Panc1 (cell line): ENCODE measurements around the gene KCNE4. TPM values are rescaled to one million over a fixed set of nuclear protein-coding genes. Genes with fewer than 3 reads are reported as not detected.

Experiments used
- ATAC-seq: fragments of 200-7000 bp; cut with Tn5 transposase; 2 replicates; pipeline ENCODE4 v1.9.1; 2020; ENCODE audit warnings: mild to moderate bottlenecking, moderate library complexity
- BruUV-seq: library from RNA; stranded (reverse); fragments of 400-500 nt; replicated peaks from 2 replicates; lab custom pipeline; 2021; lab: Mats Ljungman, UMichigan
- CTCF ChIA-PET: fragments of 300-600 bp; sonication (Branson Sonifier 250); formaldehyde crosslinking; loops from one replicate; lab custom pipeline; 2022; ENCODE audit warnings: antibody characterized with exemption; lab: Charles Lee
- POLR2A ChIA-PET: fragments of 300-600 bp; sonication (Branson Sonifier 250); formaldehyde crosslinking; loops from one replicate; lab custom pipeline; 2022; ENCODE audit warnings: antibody characterized with exemption; lab: Charles Lee
- DNase-seq: peaks from one replicate; pipeline ENCODE4 v3.0.0-alpha.2; 2010; ENCODE audit warnings: low read depth, low spot score
- H3K27ac ChIP-seq: 2 replicates; pipeline ENCODE4 v1.5.1; 2011; ENCODE audit warnings: mild to moderate bottlenecking, low read length, inconsistent platforms
- H3K27me3 ChIP-seq: fragments of 200-500 bp; sonication (Bioruptor generic); 2 replicates; pipeline ENCODE4 v1.6.0; 2014; ENCODE audit warnings: low read length, inconsistent platforms; ENCODE audit not compliant: control insufficient read depth, insufficient read depth
- H3K36me3 ChIP-seq: fragments of 200-500 bp; sonication (Bioruptor generic); 2 replicates; pipeline ENCODE4 v1.5.1; 2014; ENCODE audit warnings: inconsistent platforms, mild to moderate bottlenecking, low read length, moderate library complexity; ENCODE audit not compliant: control insufficient read depth, insufficient read depth
- H3K4me1 ChIP-seq: 2 replicates; pipeline ENCODE4 v1.5.1; 2011; ENCODE audit warnings: inconsistent platforms, mild to moderate bottlenecking, low read length, moderate library complexity; ENCODE audit not compliant: control insufficient read depth, insufficient read depth
- H3K4me3 ChIP-seq, 2 experiments: 2 replicates each; pipeline ENCODE4 v1.5.1; 2011 to 2012; ENCODE audit warnings: low read depth in 2 of 2, low read length in 2 of 2, mild to moderate bottlenecking in 2 of 2, inconsistent platforms in 1 of 2, moderate library complexity in 1 of 2
- H3K9me3 ChIP-seq: fragments of 200-500 bp; sonication (Bioruptor generic); 2 replicates; pipeline ENCODE4 v1.5.1; 2014; ENCODE audit warnings: low read depth, mild to moderate bottlenecking, inconsistent platforms, low read length, moderate library complexity; ENCODE audit not compliant: control insufficient read depth, insufficient read depth
- CTCF ChIP-seq: fragments of 450-650 bp; IDR thresholded peaks from 2 replicates; pipeline ENCODE4 v1.5.1; 2017; ENCODE audit warnings: mild to moderate bottlenecking
- POLR2AphosphoS5 ChIP-seq: IDR thresholded peaks from 2 replicates; pipeline ENCODE4 v1.6.1; 2012; ENCODE audit warnings: mild to moderate bottlenecking, low read depth, low read length, moderate library complexity
- REST ChIP-seq, 2 experiments: IDR thresholded peaks; 2 replicates each; pipeline ENCODE4 v1.6.1; 2011 to 2012; ENCODE audit warnings: low read depth in 2 of 2, control low read depth in 1 of 2, low read length in 1 of 2, mild to moderate bottlenecking in 1 of 2, moderate library complexity in 1 of 2; ENCODE audit not compliant: insufficient read depth in 1 of 2
- SIN3A ChIP-seq: IDR thresholded peaks from 2 replicates; pipeline ENCODE4 v1.6.1; 2012; ENCODE audit warnings: low read depth, mild to moderate bottlenecking, low read length, moderate library complexity, borderline replicate concordance; ENCODE audit not compliant: insufficient read depth
- TCF7L2 ChIP-seq: IDR thresholded peaks from 2 replicates; pipeline ENCODE4 v1.6.1; 2011; ENCODE audit warnings: mild to moderate bottlenecking, low read depth, low read length, inconsistent platforms
- in situ Hi-C: cut with HindIII; loops from 2 replicates; pipeline ENCODE4 v1.10.0; 2016; ENCODE audit warnings: low sequenced_read_pairs, low pct_unique_long_range_greater_than_20kb
- intact Hi-C: fragments of 100-400 bp; cut with micrococcal nuclease; formaldehyde crosslinking; loops from one replicate; pipeline ENCODE4 v1.10.0; 2022; ENCODE audit not compliant: unreplicated experiment
- total RNA-seq: library from RNA; stranded (reverse); gene quantifications from one replicate; pipeline ENCODE4 v1.2.1, GENCODE V29; 2021; ENCODE audit not compliant: unreplicated experiment

Gene KCNE4
- total RNA-seq, 1 experiment from 2014 or later, result 0.21 TPM

- ATAC-seq (no peak), DNase-seq (no peak)
- H3K9me3 ChIP-seq, result no peaks in the 10 kb centered on the region
- no TSS peak for BruUV-seq
- no peak for TF ChIP-seq POLR2AphosphoS5
- ChIA-PET POLR2A (no interaction called here), CTCF (no interaction called here)
- no peak overlapping the region for H3K4me3 ChIP-seq
- H3K27me3 ChIP-seq, result no peaks in the 10 kb centered on the region
- in situ Hi-C loops, result no loop called here
- no peak overlapping the region for H3K27ac ChIP-seq
- no peaks in the 10 kb centered on the region for H3K4me1 ChIP-seq
- intact Hi-C loops, result no loop called here
- H3K36me3 ChIP-seq, result no peaks in the 10 kb centered on the region
Measured at GRCh38 chr2:223036790-223037444, 15.1 kb upstream of the KCNE4 start.

- Histone ChIP-seq H3K4me1 (no peaks in the 10 kb centered on the region), H3K27ac (no peak overlapping the region), H3K4me3 (no peak overlapping the region), H3K9me3 (no peaks in the 10 kb centered on the region), H3K36me3 (no peaks in the 10 kb centered on the region), H3K27me3 (no peaks in the 10 kb centered on the region)
- TF ChIP-seq SIN3A (no peak), CTCF (no peak)
- CTCF ChIA-PET, result no interaction called here
- POLR2A ChIA-PET, result no interaction called here
- BruUV-seq, result no TSS peak
- DNase-seq (no peak), ATAC-seq (no peak)
- intact Hi-C loops, result no loop called here
- in situ Hi-C loops, result no loop called here
Measured at GRCh38 chr2:223037445-223037800, 14.6 kb upstream of the KCNE4 start.

GRCh38 chr2:223039618-223040017, 12.4 kb upstream of the KCNE4 start:
- H3K27ac ChIP-seq, result no peak overlapping the region
- H3K4me1 ChIP-seq, result no peaks in the 10 kb centered on the region
- H3K9me3 ChIP-seq, result no peaks in the 10 kb centered on the region
- no peak overlapping the region for H3K4me3 ChIP-seq
- TF ChIP-seq SIN3A (no peak), POLR2AphosphoS5 (no peak), CTCF (no peak), TCF7L2 (no peak), REST (IDR thresholded peaks at IDR 0.05; ENCODE audit: insufficient read depth in 1 of 2, low read depth in 2 of 2, low read length in 1 of 2) (no peak)
- POLR2A ChIA-PET, result no interaction called here
- ATAC-seq (no peak), DNase-seq (no peak)
- intact Hi-C loops (no loop called here), in situ Hi-C loops (no loop called here)
- BruUV-seq, result no TSS peak
- CTCF ChIA-PET, result interaction anchor here (0.6 kb wide), 2 partner anchors 85 to 363 kb away, joined by 3 to 7 read pairs; no protein-coding TSS in a partner anchor
- no peaks in the 10 kb centered on the region for H3K27me3 ChIP-seq
- no peaks in the 10 kb centered on the region for H3K36me3 ChIP-seq
